ENCODE data around the gene DMWD. TPM values are rescaled to one million over a fixed set of nuclear protein-coding genes. Genes with fewer than 3 reads are reported as not detected.

Gene DMWD
- polyA plus RNA-seq, 1 of the 3 experiments (the other 2 are of a cell fraction), result 40.6 TPM

- TF ChIP-seq ZBTB33 (IDR thresholded peaks at IDR 0.05; ENCODE audit: borderline replicate concordance, low read depth) (no peak), RAD21 (IDR thresholded peaks at IDR 0.05; ENCODE audit: low read length) (peak; percentile 71), POLR2AphosphoS5 (IDR thresholded peaks at IDR 0.05; ENCODE audit: low read depth, low read length) (no peak), PBX3 (IDR thresholded peaks at IDR 0.05) (no peak), JUND (IDR thresholded peaks at IDR 0.05) (no peak), TAF1 (IDR thresholded peaks at IDR 0.05; ENCODE audit: borderline replicate concordance, low read depth, low read length) (no peak), SMC3 (IDR thresholded peaks at IDR 0.05; ENCODE audit: low read depth, low read length) (peak; percentile 78)
Measured at GRCh38 chr19:45798995-45799517, 6.4 kb upstream of the DMWD start (continued).

- H3K4me1 ChIP-seq (ENCODE audit: control insufficient read depth in 1 of 2, insufficient read depth in 2 of 2, low read depth in 1 of 2, low read length in 1 of 2), result peaks cover 0 to 20% of the 10 kb centered on the region in 2 experiments; a peak in 1 of 4 replicates
- no peak for DNase-seq
- H3K4me3 ChIP-seq (ENCODE audit: low read depth in 2 of 2, low read length in 1 of 2), result no peak overlapping the region
- no peak overlapping the region for H3K4me2 ChIP-seq
- CTCF ChIA-PET, result interaction anchor here (1.1 to 2.9 kb wide), 4 partner anchors 23 to 88 kb away, joined by 3 to 14 read pairs (median 8); partner anchors contain the start of gene SIX5
- H3K27ac ChIP-seq (ENCODE audit: low read depth in 2 of 2, low read length in 1 of 2), result no peak overlapping the region
- peaks cover 4 to 12% of the 10 kb centered on the region in 2 experiments for H3K36me3 ChIP-seq (replicated peaks in 1 of 2; ENCODE audit: control insufficient read depth in 1 of 2, insufficient read depth in 2 of 2, low read length in 1 of 2)
- H2AFZ ChIP-seq (ENCODE audit: low read depth), result no peak overlapping the region
- POLR2A ChIA-PET, result no interaction called here
- H3K79me2 ChIP-seq (ENCODE audit: insufficient read depth), result peaks cover 26% of the 10 kb centered on the region
- TF ChIP-seq NRF1 (IDR thresholded peaks at IDR 0.05; ENCODE audit: low read depth, low read length), result no peak
- no peaks in the 10 kb centered on the region for H4K20me1 ChIP-seq (ENCODE audit: insufficient read depth)
- H3K9me2 ChIP-seq, result no peaks in the 10 kb centered on the region
- no peaks in the 10 kb centered on the region for H3F3A ChIP-seq (replicated peaks; ENCODE audit: insufficient read depth)
- no peak overlapping the region for H3K9ac ChIP-seq
- no peaks in the 10 kb centered on the region for H3K27me3 ChIP-seq (ENCODE audit: insufficient read depth)
- WGBS (ENCODE audit: low lambda C conversion rate), result 79% methylated on average over 2 of the region's 2 CpGs
- H3K9me3 ChIP-seq, result no peaks in the 10 kb centered on the region
Measured at GRCh38 chr19:45794627-45795026, 2.0 kb upstream of the DMWD start.

GRCh38 chr19:45793876-45794275, 1.2 kb upstream of the DMWD start:
- no peak for TF ChIP-seq NFIC (IDR thresholded peaks at IDR 0.05; ENCODE audit: borderline replicate concordance)
- TF ChIP-seq FOXM1 (IDR thresholded peaks at IDR 0.05; ENCODE audit: low read depth), result no peak
- TF ChIP-seq RXRA (IDR thresholded peaks at IDR 0.05; ENCODE audit: borderline replicate concordance, low read depth), result no peak
- no peak for TF ChIP-seq MEF2A (IDR thresholded peaks at IDR 0.05; ENCODE audit: borderline replicate concordance, low read depth)
- TF ChIP-seq RFX5 (IDR thresholded peaks at IDR 0.05; ENCODE audit: low read length), result no peak
- no peak for TF ChIP-seq JUND (IDR thresholded peaks at IDR 0.05)
- no peak for TF ChIP-seq CTCF (IDR thresholded peaks at IDR 0.05)
- TF ChIP-seq SIN3A (IDR thresholded peaks at IDR 0.05; ENCODE audit: borderline replicate concordance, low read depth, low read length), result no peak
- TF ChIP-seq TEAD4 (IDR thresholded peaks at IDR 0.05; ENCODE audit: borderline replicate concordance, insufficient read depth), result no peak
- no peak for TF ChIP-seq EP300 (IDR thresholded peaks at IDR 0.05; ENCODE audit: borderline replicate concordance in 1 of 2, low read depth in 1 of 2, low read length in 1 of 2)
- no peak overlapping the region for H2AFZ ChIP-seq (ENCODE audit: low read depth)
- CTCF ChIA-PET, result interaction anchor here (1.4 to 3.9 kb wide), 3 partner anchors 23 to 89 kb away, joined by 3 to 33 read pairs (median 13); partner anchors contain the start of gene SIX5
- no peaks in the 10 kb centered on the region for H3F3A ChIP-seq (replicated peaks; ENCODE audit: insufficient read depth)
- no peak overlapping the region for H3K9ac ChIP-seq
- no peak for DNase-seq
- 75% methylated on average over 6 of the region's 6 CpGs for WGBS (ENCODE audit: low lambda C conversion rate)
- no peak overlapping the region for H3K4me2 ChIP-seq
- no peaks in the 10 kb centered on the region for H3K9me2 ChIP-seq
- H3K4me3 ChIP-seq (ENCODE audit: low read depth in 2 of 2, low read length in 1 of 2), result no peak overlapping the region
- no peak overlapping the region for H3K27ac ChIP-seq (ENCODE audit: low read depth in 2 of 2, low read length in 1 of 2)
- H3K79me2 ChIP-seq (ENCODE audit: insufficient read depth), result peaks cover 34% of the 10 kb centered on the region
- no peaks in the 10 kb centered on the region for H4K20me1 ChIP-seq (ENCODE audit: insufficient read depth)
- H3K27me3 ChIP-seq (ENCODE audit: insufficient read depth), result no peaks in the 10 kb centered on the region
- no peaks in the 10 kb centered on the region for H3K9me3 ChIP-seq
- peaks cover 0 to 18% of the 10 kb centered on the region in 2 experiments; a peak in 1 of 4 replicates for H3K4me1 ChIP-seq (ENCODE audit: control insufficient read depth in 1 of 2, insufficient read depth in 2 of 2, low read depth in 1 of 2, low read length in 1 of 2)
- POLR2A ChIA-PET, result no interaction called here
- peaks cover 11 to 18% of the 10 kb centered on the region in 2 experiments for H3K36me3 ChIP-seq (replicated peaks in 1 of 2; ENCODE audit: control insufficient read depth in 1 of 2, insufficient read depth in 2 of 2, low read length in 1 of 2)

Data from SK-N-SH (cell line).